SK-N-SH (cell line): Measurements from ENCODE around the gene FAM20C. TPM values are rescaled to one million over a fixed set of nuclear protein-coding genes. Genes with fewer than 3 reads are reported as not detected.

Experiments
- CTCF ChIA-PET: fragments of 300-600, 350-600 bp; formaldehyde crosslinking; extraction: SDS; loops from one replicate; lab custom pipeline; 2021; lab: Yijun Ruan, JAX
- POLR2A ChIA-PET: fragments of 350-600 bp; sonication (Branson Sonifier 250); formaldehyde crosslinking; extraction: SDS; loops from one replicate; lab custom pipeline; 2020; ENCODE audit warnings: antibody characterized with exemption, inconsistent platforms; lab: Yijun Ruan, JAX
- DNase-seq: peaks from one replicate; pipeline ENCODE4 v3.0.0; 2012
- H2AFZ ChIP-seq: fragments of 200-600 bp; sonication (generic); 2 replicates; pipeline ENCODE4 v1.8.1; 2016; ENCODE audit warnings: antibody characterized with exemption, mild to moderate bottlenecking, low read depth
- H3F3A ChIP-seq: fragments of 200-600 bp; sonication (generic); replicated peaks from 2 replicates; pipeline ENCODE3; 2016; ENCODE audit warnings: antibody characterized with exemption, mild to moderate bottlenecking; ENCODE audit not compliant: insufficient read depth
- H3K27ac ChIP-seq, 2 experiments: fragments of 200-500 bp in 1 of 2; fragments of 200-600 bp in 1 of 2; sonication (Bioruptor generic) in 1 of 2; sonication (generic), shearing (Covaris generic) in 1 of 2; 2 replicates each; pipeline versions ENCODE4 v1.5.1 to v1.6.1; 2014 to 2016; ENCODE audit warnings: low read depth in 2 of 2, inconsistent platforms in 1 of 2, low read length in 1 of 2, mild to moderate bottlenecking in 1 of 2, mixed read lengths in 1 of 2
- H3K27me3 ChIP-seq: fragments of 200-600 bp; sonication (generic), shearing (Covaris generic); 2 replicates; pipeline ENCODE4 v1.6.1; 2016; ENCODE audit warnings: mixed run types; ENCODE audit not compliant: insufficient read depth
- H3K36me3 ChIP-seq, 2 experiments: fragments of 200-500 bp in 1 of 2; fragments of 200-600 bp in 1 of 2; sonication (Bioruptor generic) in 1 of 2; sonication (generic) in 1 of 2; replicated peaks in 1 of 2; 2 replicates each; pipeline versions ENCODE3 to v1.5.1; 2014 to 2016; ENCODE audit warnings: low read length in 1 of 2, mild to moderate bottlenecking in 1 of 2; ENCODE audit not compliant: insufficient read depth in 2 of 2, control insufficient read depth in 1 of 2
- H3K4me1 ChIP-seq, 2 experiments: fragments of 200-500 bp in 1 of 2; fragments of 200-600 bp in 1 of 2; sonication (Bioruptor generic) in 1 of 2; sonication (generic), shearing (Covaris generic) in 1 of 2; 2 replicates each; pipeline versions ENCODE4 v1.5.1 to v1.6.1; 2014 to 2016; ENCODE audit warnings: low read depth in 1 of 2, low read length in 1 of 2, mixed run types in 1 of 2; ENCODE audit not compliant: insufficient read depth in 2 of 2, control insufficient read depth in 1 of 2
- H3K4me2 ChIP-seq: fragments of 200-600 bp; sonication (generic), shearing (Covaris generic); 2 replicates; pipeline ENCODE4 v1.6.1; 2017; ENCODE audit warnings: mixed run types
- H3K4me3 ChIP-seq, 2 experiments: fragments of 200-500 bp in 1 of 2; fragments of 200-600 bp in 1 of 2; sonication (Bioruptor generic) in 1 of 2; sonication (generic), shearing (Covaris generic) in 1 of 2; 2 replicates each; pipeline versions ENCODE4 v1.5.1 to v1.8.1; 2014 to 2016; ENCODE audit warnings: low read depth in 2 of 2, inconsistent platforms in 1 of 2, low read length in 1 of 2, mild to moderate bottlenecking in 1 of 2, mixed read lengths in 1 of 2, moderate library complexity in 1 of 2
- H3K79me2 ChIP-seq: fragments of 200-600 bp; sonication (generic); 2 replicates; pipeline ENCODE4 v1.8.1; 2017; ENCODE audit warnings: mild to moderate bottlenecking; ENCODE audit not compliant: insufficient read depth
- H3K9ac ChIP-seq: fragments of 200-600 bp; sonication (generic); 2 replicates; pipeline ENCODE4 v1.6.1; 2017; ENCODE audit warnings: mixed run types
- H3K9me2 ChIP-seq: fragments of 200-600 bp; sonication (generic); 2 replicates; pipeline ENCODE4 v1.6.1; 2017; ENCODE audit warnings: mixed run types
- H3K9me3 ChIP-seq: fragments of 200-600 bp; sonication (generic); 2 replicates; pipeline ENCODE4 v1.6.1; 2017; ENCODE audit warnings: mixed run types, mild to moderate bottlenecking, moderate library complexity
- H4K20me1 ChIP-seq: fragments of 200-600 bp; sonication (generic); 2 replicates; pipeline ENCODE4 v1.6.1; 2017; ENCODE audit warnings: mild to moderate bottlenecking, mixed run types; ENCODE audit not compliant: insufficient read depth
- CHD2 ChIP-seq: fragments of 150-350 bp; IDR thresholded peaks from 2 replicates; pipeline ENCODE4 v1.6.1; 2018; ENCODE audit warnings: low read length; ENCODE audit not compliant: partially characterized antibody
- ELF1 ChIP-seq: IDR thresholded peaks from 2 replicates; pipeline ENCODE4 v1.4.0; 2012
- EZH2phosphoT487 ChIP-seq: fragments of 200-600 bp; sonication (generic); IDR thresholded peaks from 2 replicates; pipeline ENCODE4 v1.6.1; 2017; ENCODE audit warnings: low read depth, mixed run types, mild to moderate bottlenecking, antibody characterized with exemption, moderate library complexity, borderline replicate concordance
- FOSL2 ChIP-seq: IDR thresholded peaks from 2 replicates; pipeline ENCODE4 v1.4.0; 2012; ENCODE audit warnings: low read depth, mild to moderate bottlenecking, moderate library complexity, borderline replicate concordance
- FOXJ3 ChIP-seq: sonication (generic); formaldehyde crosslinking; IDR thresholded peaks from 2 replicates; pipeline ENCODE4 v1.5.1; 2020; ENCODE audit warnings: mild to moderate bottlenecking, missing genetic modification reagents
- JUND ChIP-seq: IDR thresholded peaks from 2 replicates; pipeline ENCODE4 v1.4.0; 2012
- MEF2A ChIP-seq: IDR thresholded peaks from 2 replicates; pipeline ENCODE4 v1.4.0; 2012; ENCODE audit warnings: low read depth, borderline replicate concordance
- MXI1 ChIP-seq: IDR thresholded peaks from 2 replicates; pipeline ENCODE4 v1.6.1; 2012; ENCODE audit warnings: mild to moderate bottlenecking, low read depth, low read length, improper control_type of control experiment
- NFIC ChIP-seq: IDR thresholded peaks from 2 replicates; pipeline ENCODE4 v1.4.0; 2012; ENCODE audit warnings: borderline replicate concordance
- NRF1 ChIP-seq: IDR thresholded peaks from 2 replicates; pipeline ENCODE4 v1.6.1; 2012; ENCODE audit warnings: low read depth, mild to moderate bottlenecking, low read length
- RAD21 ChIP-seq: IDR thresholded peaks from 2 replicates; pipeline ENCODE4 v1.6.1; 2012; ENCODE audit warnings: mild to moderate bottlenecking, low read length
- RFX5 ChIP-seq: IDR thresholded peaks from 2 replicates; pipeline ENCODE4 v1.6.1; 2012; ENCODE audit warnings: mild to moderate bottlenecking, improper control_type of control experiment, low read length
- SMC3 ChIP-seq: IDR thresholded peaks from 2 replicates; pipeline ENCODE4 v1.6.1; 2012; ENCODE audit warnings: low read depth, low read length, improper control_type of control experiment
- TEAD4 ChIP-seq: IDR thresholded peaks from 2 replicates; pipeline ENCODE4 v1.4.0; 2012; ENCODE audit warnings: mild to moderate bottlenecking, borderline replicate concordance; ENCODE audit not compliant: insufficient read depth
- YY1 ChIP-seq: IDR thresholded peaks from 2 replicates; pipeline ENCODE4 v1.4.0; 2012; ENCODE audit warnings: low read depth, mild to moderate bottlenecking
- WGBS: methylation state at CpG from one replicate; pipeline ENCODE4 v1.1.6; 2017; ENCODE audit warnings: low lambda C conversion rate; 5-methylcytosine and 5-hydroxymethylcytosine counted together
- polyA plus RNA-seq, 3 experiments: library from polyadenylated mRNA; depleted of rRNA; stranded (reverse); fragments of >200 nt; gene quantifications; 2 replicates each; pipeline ENCODE4 v1.2.3, GENCODE V29; 2012
- TF ChIP-seq, protein P1 (sequence below): fragments of 200-600 bp; sonication (generic); IDR thresholded peaks from 2 replicates; pipeline ENCODE4 v1.6.1; 2017; ENCODE audit warnings: antibody characterized with exemption, mild to moderate bottlenecking, moderate library complexity
- TF ChIP-seq, protein P2 (sequence below): IDR thresholded peaks from 2 replicates; pipeline ENCODE4 v1.4.0; 2012; ENCODE audit warnings: low read depth
- TF ChIP-seq, protein P3 (sequence below): IDR thresholded peaks from 2 replicates; pipeline ENCODE4 v1.6.1; 2012; ENCODE audit warnings: mild to moderate bottlenecking, low read depth, low read length, moderate library complexity
- TF ChIP-seq, protein P4 (sequence below): IDR thresholded peaks from 2 replicates; pipeline ENCODE4 v1.4.0; 2012; ENCODE audit warnings: low read depth, borderline replicate concordance
- TF ChIP-seq, protein P5 (sequence below): fragments of 150-350 bp; IDR thresholded peaks from 2 replicates; pipeline ENCODE4 v1.6.1; 2016; ENCODE audit warnings: mild to moderate bottlenecking, low read depth, low read length

The FAM20C gene
- polyA plus RNA-seq, 1 of the 3 experiments (the other 2 are of a cell fraction) = 12.7 TPM

DNA sequence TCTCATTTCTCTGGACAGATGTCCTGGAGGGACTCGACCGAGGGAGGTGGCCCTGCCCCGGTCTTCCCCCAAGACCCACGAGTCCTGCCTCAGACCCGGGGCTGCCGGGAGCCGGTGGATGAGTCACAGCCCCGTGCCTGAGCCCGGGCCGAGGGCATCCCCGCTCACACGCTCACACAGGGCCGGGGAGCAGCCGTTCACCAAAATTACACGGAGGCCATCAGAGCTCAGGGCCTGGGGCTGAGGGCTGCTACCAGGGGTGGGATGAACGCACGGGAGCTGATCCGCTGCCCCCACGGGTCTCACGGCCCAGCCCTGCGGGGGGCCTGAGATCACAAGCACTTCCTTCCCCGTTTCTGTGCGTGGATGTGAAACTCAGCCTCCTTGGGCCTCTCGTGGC is 17.5 kb downstream of the FAM20C start:
- no peak overlapping the region for H3K4me3 ChIP-seq
- H3K9ac ChIP-seq = no peak overlapping the region
- no peaks in the 10 kb centered on the region for H4K20me1 ChIP-seq
- WGBS = 71% methylated on average over 21 of the region's 24 CpGs
- TF ChIP-seq FOXJ3 (CRISPR knock-in tag) = no peak
- TF ChIP-seq, protein P1, sequence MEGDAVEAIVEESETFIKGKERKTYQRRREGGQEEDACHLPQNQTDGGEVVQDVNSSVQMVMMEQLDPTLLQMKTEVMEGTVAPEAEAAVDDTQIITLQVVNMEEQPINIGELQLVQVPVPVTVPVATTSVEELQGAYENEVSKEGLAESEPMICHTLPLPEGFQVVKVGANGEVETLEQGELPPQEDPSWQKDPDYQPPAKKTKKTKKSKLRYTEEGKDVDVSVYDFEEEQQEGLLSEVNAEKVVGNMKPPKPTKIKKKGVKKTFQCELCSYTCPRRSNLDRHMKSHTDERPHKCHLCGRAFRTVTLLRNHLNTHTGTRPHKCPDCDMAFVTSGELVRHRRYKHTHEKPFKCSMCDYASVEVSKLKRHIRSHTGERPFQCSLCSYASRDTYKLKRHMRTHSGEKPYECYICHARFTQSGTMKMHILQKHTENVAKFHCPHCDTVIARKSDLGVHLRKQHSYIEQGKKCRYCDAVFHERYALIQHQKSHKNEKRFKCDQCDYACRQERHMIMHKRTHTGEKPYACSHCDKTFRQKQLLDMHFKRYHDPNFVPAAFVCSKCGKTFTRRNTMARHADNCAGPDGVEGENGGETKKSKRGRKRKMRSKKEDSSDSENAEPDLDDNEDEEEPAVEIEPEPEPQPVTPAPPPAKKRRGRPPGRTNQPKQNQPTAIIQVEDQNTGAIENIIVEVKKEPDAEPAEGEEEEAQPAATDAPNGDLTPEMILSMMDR = no peak
- TF ChIP-seq JUND = no peak
- TF ChIP-seq TEAD4 = no peak
- TF ChIP-seq ELF1 = no peak
- TF ChIP-seq, protein P2, sequence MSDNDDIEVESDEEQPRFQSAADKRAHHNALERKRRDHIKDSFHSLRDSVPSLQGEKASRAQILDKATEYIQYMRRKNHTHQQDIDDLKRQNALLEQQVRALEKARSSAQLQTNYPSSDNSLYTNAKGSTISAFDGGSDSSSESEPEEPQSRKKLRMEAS = no peak
- no peak for TF ChIP-seq NFIC
- TF ChIP-seq CHD2 = no peak
- TF ChIP-seq, protein P3, sequence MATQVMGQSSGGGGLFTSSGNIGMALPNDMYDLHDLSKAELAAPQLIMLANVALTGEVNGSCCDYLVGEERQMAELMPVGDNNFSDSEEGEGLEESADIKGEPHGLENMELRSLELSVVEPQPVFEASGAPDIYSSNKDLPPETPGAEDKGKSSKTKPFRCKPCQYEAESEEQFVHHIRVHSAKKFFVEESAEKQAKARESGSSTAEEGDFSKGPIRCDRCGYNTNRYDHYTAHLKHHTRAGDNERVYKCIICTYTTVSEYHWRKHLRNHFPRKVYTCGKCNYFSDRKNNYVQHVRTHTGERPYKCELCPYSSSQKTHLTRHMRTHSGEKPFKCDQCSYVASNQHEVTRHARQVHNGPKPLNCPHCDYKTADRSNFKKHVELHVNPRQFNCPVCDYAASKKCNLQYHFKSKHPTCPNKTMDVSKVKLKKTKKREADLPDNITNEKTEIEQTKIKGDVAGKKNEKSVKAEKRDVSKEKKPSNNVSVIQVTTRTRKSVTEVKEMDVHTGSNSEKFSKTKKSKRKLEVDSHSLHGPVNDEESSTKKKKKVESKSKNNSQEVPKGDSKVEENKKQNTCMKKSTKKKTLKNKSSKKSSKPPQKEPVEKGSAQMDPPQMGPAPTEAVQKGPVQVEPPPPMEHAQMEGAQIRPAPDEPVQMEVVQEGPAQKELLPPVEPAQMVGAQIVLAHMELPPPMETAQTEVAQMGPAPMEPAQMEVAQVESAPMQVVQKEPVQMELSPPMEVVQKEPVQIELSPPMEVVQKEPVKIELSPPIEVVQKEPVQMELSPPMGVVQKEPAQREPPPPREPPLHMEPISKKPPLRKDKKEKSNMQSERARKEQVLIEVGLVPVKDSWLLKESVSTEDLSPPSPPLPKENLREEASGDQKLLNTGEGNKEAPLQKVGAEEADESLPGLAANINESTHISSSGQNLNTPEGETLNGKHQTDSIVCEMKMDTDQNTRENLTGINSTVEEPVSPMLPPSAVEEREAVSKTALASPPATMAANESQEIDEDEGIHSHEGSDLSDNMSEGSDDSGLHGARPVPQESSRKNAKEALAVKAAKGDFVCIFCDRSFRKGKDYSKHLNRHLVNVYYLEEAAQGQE = no peak
- TF ChIP-seq YY1 = no peak
- TF ChIP-seq MXI1 = no peak
- TF ChIP-seq SMC3 = no peak
- no peak for TF ChIP-seq EZH2phosphoT487
- TF ChIP-seq FOSL2 = no peak
- TF ChIP-seq, protein P4, sequence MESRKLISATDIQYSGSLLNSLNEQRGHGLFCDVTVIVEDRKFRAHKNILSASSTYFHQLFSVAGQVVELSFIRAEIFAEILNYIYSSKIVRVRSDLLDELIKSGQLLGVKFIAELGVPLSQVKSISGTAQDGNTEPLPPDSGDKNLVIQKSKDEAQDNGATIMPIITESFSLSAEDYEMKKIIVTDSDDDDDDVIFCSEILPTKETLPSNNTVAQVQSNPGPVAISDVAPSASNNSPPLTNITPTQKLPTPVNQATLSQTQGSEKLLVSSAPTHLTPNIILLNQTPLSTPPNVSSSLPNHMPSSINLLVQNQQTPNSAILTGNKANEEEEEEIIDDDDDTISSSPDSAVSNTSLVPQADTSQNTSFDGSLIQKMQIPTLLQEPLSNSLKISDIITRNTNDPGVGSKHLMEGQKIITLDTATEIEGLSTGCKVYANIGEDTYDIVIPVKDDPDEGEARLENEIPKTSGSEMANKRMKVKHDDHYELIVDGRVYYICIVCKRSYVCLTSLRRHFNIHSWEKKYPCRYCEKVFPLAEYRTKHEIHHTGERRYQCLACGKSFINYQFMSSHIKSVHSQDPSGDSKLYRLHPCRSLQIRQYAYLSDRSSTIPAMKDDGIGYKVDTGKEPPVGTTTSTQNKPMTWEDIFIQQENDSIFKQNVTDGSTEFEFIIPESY = no peak
- no peak for TF ChIP-seq RFX5
- no peak for TF ChIP-seq NRF1
- TF ChIP-seq, protein P5, sequence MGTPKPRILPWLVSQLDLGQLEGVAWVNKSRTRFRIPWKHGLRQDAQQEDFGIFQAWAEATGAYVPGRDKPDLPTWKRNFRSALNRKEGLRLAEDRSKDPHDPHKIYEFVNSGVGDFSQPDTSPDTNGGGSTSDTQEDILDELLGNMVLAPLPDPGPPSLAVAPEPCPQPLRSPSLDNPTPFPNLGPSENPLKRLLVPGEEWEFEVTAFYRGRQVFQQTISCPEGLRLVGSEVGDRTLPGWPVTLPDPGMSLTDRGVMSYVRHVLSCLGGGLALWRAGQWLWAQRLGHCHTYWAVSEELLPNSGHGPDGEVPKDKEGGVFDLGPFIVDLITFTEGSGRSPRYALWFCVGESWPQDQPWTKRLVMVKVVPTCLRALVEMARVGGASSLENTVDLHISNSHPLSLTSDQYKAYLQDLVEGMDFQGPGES = no peak
- no peak for TF ChIP-seq MEF2A
- TF ChIP-seq RAD21 = no peak
- CTCF ChIA-PET = interaction anchor here (0.7 to 1.6 kb wide), 3 partner anchors 22 to 100 kb away, joined by 3 to 4 read pairs (median 3); no protein-coding TSS in a partner anchor
- H3K4me2 ChIP-seq = no peak overlapping the region
- no peak overlapping the region for H2AFZ ChIP-seq
- H3K4me1 ChIP-seq = no peaks in the 10 kb centered on the region
- POLR2A ChIA-PET = no interaction called here
- H3K36me3 ChIP-seq = no peaks in the 10 kb centered on the region
- DNase-seq = no peak
- peaks cover 6% of the 10 kb centered on the region for H3F3A ChIP-seq
- no peaks in the 10 kb centered on the region for H3K9me3 ChIP-seq
- H3K79me2 ChIP-seq = no peaks in the 10 kb centered on the region
- no peaks in the 10 kb centered on the region for H3K27me3 ChIP-seq
- no peaks in the 10 kb centered on the region for H3K9me2 ChIP-seq
- H3K27ac ChIP-seq = no peak overlapping the region
